KMS-11 (cell line): ENCODE results near the gene TNFAIP3.

Experiments used
- H2AFZ ChIP-seq: fragments of 200-600 bp; sonication (generic); 2 replicates; pipeline ENCODE4 v1.6.1; 2016; ENCODE audit warnings: antibody characterized with exemption, mixed run types, low read depth
- H3K27ac ChIP-seq: fragments of 200-600 bp; sonication (generic); 2 replicates; pipeline ENCODE4 v1.6.1; 2016; ENCODE audit warnings: mild to moderate bottlenecking, mixed run types
- H3K27me3 ChIP-seq: fragments of 200-600 bp; sonication (generic); 2 replicates; pipeline ENCODE4 v1.6.1; 2017; ENCODE audit warnings: mild to moderate bottlenecking, low read depth, mixed run types, moderate library complexity; ENCODE audit not compliant: insufficient read depth
- H3K36me3 ChIP-seq: fragments of 200-600 bp; sonication (generic); 2 replicates; pipeline ENCODE4 v1.6.1; 2017; ENCODE audit warnings: mild to moderate bottlenecking, mixed run types; ENCODE audit not compliant: insufficient read depth
- H3K4me1 ChIP-seq: fragments of 200-600 bp; sonication (generic); 2 replicates; pipeline ENCODE4 v1.6.1; 2016; ENCODE audit warnings: mild to moderate bottlenecking, low read depth, mixed run types; ENCODE audit not compliant: poor library complexity, severe bottlenecking
- H3K4me2 ChIP-seq: fragments of 200-600 bp; sonication (generic); 2 replicates; pipeline ENCODE4 v1.7.0; 2016; ENCODE audit warnings: mild to moderate bottlenecking, mixed run types
- H3K4me3 ChIP-seq: fragments of 200-600 bp; sonication (generic); IDR thresholded peaks from 2 replicates; pipeline ENCODE4 v1.6.1; 2017; ENCODE audit warnings: low read depth, low read length, mixed read lengths; ENCODE audit not compliant: insufficient read depth
- H3K79me2 ChIP-seq: fragments of 200-600 bp; sonication (generic); 2 replicates; pipeline ENCODE4 v1.6.1; 2016; ENCODE audit warnings: low read depth, mixed run types; ENCODE audit not compliant: insufficient read depth
- H3K9ac ChIP-seq: fragments of 200-600 bp; sonication (generic); 2 replicates; pipeline ENCODE4 v1.6.1; 2016; ENCODE audit warnings: mild to moderate bottlenecking, mixed run types
- H4K20me1 ChIP-seq: fragments of 200-600 bp; sonication (generic); 2 replicates; pipeline ENCODE4 v1.6.1; 2016; ENCODE audit warnings: mild to moderate bottlenecking, mixed run types; ENCODE audit not compliant: insufficient read depth
- TF ChIP-seq, protein P1 (sequence below): fragments of 200-600 bp; sonication (generic); conservative IDR thresholded peaks from 2 replicates; pipeline ENCODE4 v1.6.1; 2017; ENCODE audit warnings: low read depth, mild to moderate bottlenecking, antibody characterized with exemption, low read length, moderate library complexity, mixed read lengths

TNFAIP3 gene

DNA sequence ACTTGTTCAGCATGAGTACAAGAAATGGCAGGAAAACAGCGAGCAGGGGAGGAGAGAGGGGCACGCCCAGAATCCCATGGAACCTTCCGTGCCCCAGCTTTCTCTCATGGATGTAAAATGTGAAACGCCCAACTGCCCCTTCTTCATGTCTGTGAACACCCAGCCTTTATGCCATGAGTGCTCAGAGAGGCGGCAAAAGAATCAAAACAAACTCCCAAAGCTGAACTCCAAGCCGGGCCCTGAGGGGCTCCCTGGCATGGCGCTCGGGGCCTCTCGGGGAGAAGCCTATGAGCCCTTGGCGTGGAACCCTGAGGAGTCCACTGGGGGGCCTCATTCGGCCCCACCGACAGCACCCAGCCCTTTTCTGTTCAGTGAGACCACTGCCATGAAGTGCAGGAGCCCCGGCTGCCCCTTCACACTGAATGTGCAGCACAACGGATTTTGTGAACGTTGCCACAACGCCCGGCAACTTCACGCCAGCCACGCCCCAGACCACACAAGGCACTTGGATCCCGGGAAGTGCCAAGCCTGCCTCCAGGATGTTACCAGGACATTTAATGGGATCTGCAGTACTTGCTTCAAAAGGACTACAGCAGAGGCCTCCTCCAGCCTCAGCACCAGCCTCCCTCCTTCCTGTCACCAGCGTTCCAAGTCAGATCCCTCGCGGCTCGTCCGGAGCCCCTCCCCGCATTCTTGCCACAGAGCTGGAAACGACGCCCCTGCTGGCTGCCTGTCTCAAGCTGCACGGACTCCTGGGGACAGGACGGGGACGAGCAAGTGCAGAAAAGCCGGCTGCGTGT, 11.6 kb downstream of the TNFAIP3 start:
- H3K4me1 ChIP-seq = peaks cover 98% of the 10 kb centered on the region
- H3K9ac ChIP-seq = no peak overlapping the region
- no peaks in the 10 kb centered on the region for H4K20me1 ChIP-seq
- H3K27me3 ChIP-seq = no peaks in the 10 kb centered on the region
- H3K4me3 ChIP-seq = no peak overlapping the region
- no peak overlapping the region for H2AFZ ChIP-seq
- no peak overlapping the region for H3K4me2 ChIP-seq
- H3K79me2 ChIP-seq = peaks cover 64% of the 10 kb centered on the region
- TF ChIP-seq, protein P1, sequence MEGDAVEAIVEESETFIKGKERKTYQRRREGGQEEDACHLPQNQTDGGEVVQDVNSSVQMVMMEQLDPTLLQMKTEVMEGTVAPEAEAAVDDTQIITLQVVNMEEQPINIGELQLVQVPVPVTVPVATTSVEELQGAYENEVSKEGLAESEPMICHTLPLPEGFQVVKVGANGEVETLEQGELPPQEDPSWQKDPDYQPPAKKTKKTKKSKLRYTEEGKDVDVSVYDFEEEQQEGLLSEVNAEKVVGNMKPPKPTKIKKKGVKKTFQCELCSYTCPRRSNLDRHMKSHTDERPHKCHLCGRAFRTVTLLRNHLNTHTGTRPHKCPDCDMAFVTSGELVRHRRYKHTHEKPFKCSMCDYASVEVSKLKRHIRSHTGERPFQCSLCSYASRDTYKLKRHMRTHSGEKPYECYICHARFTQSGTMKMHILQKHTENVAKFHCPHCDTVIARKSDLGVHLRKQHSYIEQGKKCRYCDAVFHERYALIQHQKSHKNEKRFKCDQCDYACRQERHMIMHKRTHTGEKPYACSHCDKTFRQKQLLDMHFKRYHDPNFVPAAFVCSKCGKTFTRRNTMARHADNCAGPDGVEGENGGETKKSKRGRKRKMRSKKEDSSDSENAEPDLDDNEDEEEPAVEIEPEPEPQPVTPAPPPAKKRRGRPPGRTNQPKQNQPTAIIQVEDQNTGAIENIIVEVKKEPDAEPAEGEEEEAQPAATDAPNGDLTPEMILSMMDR = no peak
- peaks cover 59% of the 10 kb centered on the region; the same call in 1 of the 2 replicates for H3K36me3 ChIP-seq
- no peak overlapping the region; the same call in 1 of the 2 replicates for H3K27ac ChIP-seq

DNA sequence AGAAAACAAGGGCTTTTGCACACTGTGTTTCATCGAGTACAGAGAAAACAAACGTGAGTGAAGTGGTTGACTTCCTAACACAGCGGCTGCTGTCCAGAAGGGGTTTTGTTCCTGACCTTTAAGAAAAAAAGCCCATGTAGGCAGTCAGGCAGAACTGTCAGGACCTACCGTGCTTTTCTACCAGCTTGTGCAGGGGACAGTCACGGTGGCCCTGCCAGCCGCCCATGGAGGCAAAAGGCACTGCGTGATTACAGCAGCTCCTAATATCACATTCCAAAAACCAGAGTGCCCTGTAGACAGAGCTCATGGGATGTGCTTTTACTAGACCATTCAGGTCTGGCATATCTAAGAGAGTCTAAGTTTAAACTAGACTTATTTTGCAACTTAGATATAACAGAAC, 12.2 kb downstream of the TNFAIP3 start:
- no peak overlapping the region for H3K27ac ChIP-seq
- TF ChIP-seq, protein P1 = no peak
- H3K36me3 ChIP-seq = peaks cover 57% of the 10 kb centered on the region; the same call in 1 of the 2 replicates
- H4K20me1 ChIP-seq = no peaks in the 10 kb centered on the region
- no peak overlapping the region for H3K4me3 ChIP-seq
- no peak overlapping the region for H2AFZ ChIP-seq
- H3K4me1 ChIP-seq = peaks cover 92% of the 10 kb centered on the region
- no peak overlapping the region for H3K9ac ChIP-seq
- H3K79me2 ChIP-seq = peaks cover 58% of the 10 kb centered on the region
- H3K4me2 ChIP-seq = no peak overlapping the region
- H3K27me3 ChIP-seq = no peaks in the 10 kb centered on the region

DNA sequence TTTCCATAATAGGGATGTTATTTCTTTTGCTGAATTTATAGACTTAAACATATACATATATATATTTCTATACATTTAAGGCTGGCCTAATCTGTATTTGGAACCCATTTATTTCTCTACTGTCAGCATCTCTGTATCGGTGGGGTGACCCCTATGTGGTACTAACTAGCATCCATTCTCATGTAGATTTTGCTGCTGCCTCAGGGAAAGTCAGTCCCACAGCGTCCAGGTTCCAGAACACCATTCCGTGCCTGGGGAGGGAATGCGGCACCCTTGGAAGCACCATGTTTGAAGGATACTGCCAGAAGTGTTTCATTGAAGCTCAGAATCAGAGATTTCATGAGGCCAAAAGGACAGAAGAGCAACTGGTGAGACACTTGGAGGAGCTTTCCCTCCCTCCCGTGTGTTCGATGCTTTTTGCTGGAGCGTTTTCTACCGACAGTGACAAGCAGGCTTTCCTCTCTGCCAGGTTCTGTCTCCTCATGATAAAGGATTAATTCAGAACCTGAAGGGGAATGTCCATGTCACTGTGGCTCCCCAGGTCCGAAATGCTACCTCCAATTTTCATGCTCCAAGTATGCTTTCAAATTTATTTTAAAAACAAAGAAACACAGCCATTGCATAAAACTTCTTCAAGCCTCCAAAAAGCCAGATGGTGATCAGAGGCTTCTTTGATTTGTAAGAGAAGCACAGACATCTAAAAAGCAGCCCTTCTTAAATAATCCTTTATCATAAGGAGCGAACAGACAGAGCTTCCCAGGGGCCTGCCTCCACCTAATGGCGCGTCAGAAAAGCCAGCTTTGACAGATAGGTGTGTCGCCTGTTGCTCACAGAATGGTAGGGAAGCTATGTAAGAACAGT, 13.1 kb downstream of the TNFAIP3 start:
- no peaks in the 10 kb centered on the region for H4K20me1 ChIP-seq
- H3K27me3 ChIP-seq = no peaks in the 10 kb centered on the region
- peaks cover 51% of the 10 kb centered on the region; the same call in 1 of the 2 replicates for H3K36me3 ChIP-seq
- H2AFZ ChIP-seq = no peak overlapping the region
- peaks cover 84% of the 10 kb centered on the region for H3K4me1 ChIP-seq
- H3K4me2 ChIP-seq = no peak overlapping the region
- peaks cover 50% of the 10 kb centered on the region for H3K79me2 ChIP-seq
- no peak overlapping the region for H3K27ac ChIP-seq
- TF ChIP-seq, protein P1 = no peak
- no peak overlapping the region for H3K4me3 ChIP-seq
- no peak overlapping the region for H3K9ac ChIP-seq

DNA sequence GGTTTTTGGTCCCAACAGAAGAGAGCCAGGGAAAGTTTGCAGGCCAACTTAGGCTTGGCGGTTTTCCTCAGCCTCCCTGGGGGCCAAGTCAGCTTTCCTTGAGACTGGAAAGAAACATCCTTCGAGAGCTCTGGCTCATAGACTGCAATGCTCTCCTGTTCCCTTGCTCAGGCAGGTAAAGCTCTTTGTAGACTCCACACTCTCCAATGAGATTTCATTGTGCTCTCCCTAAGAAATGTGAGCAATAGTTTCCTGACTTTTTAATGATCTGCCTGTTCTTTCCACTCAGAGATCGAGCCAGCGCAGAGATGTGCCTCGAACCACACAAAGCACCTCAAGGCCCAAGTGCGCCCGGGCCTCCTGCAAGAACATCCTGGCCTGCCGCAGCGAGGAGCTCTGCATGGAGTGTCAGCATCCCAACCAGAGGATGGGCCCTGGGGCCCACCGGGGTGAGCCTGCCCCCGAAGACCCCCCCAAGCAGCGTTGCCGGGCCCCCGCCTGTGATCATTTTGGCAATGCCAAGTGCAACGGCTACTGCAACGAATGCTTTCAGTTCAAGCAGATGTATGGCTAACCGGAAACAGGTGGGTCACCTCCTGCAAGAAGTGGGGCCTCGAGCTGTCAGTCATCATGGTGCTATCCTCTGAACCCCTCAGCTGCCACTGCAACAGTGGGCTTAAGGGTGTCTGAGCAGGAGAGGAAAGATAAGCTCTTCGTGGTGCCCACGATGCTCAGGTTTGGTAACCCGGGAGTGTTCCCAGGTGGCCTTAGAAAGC, 13.9 kb downstream of the TNFAIP3 start:
- TF ChIP-seq, protein P1 = no peak
- no peaks in the 10 kb centered on the region for H3K27me3 ChIP-seq
- H3K79me2 ChIP-seq = peaks cover 42% of the 10 kb centered on the region
- H2AFZ ChIP-seq = no peak overlapping the region
- no peaks in the 10 kb centered on the region for H4K20me1 ChIP-seq
- H3K4me3 ChIP-seq = no peak overlapping the region
- H3K27ac ChIP-seq = peak overlapping the region; percentile 17; the same call in 1 of the 2 replicates
- H3K4me2 ChIP-seq = no peak overlapping the region
- peaks cover 75% of the 10 kb centered on the region for H3K4me1 ChIP-seq
- H3K36me3 ChIP-seq = peaks cover 44% of the 10 kb centered on the region; the same call in 1 of the 2 replicates
- no peak overlapping the region for H3K9ac ChIP-seq
